ENCODE measurements around the gene PRIMPOL. TPM values are rescaled to one million over a fixed set of nuclear protein-coding genes. Genes with fewer than 3 reads are reported as not detected.

Gene PRIMPOL
- total and polyA plus RNA-seq, 9 of the 15 experiments (the other 6 are each of a cell fraction or from before 2014, with no cell fraction given): 11.0 to 32.0 (median 16.1) TPM

GRCh38 chr4:184684491-184685189, 35.1 kb downstream of the PRIMPOL start (continued):
- TF ChIP-seq ZBTB40 (IDR thresholded peaks at IDR 0.05) (0 out of 2 replicates have a peak, but pooled peaks have one; percentile 36), ZBTB40 (CRISPR knock-in tag; IDR thresholded peaks at IDR 0.05) (no peak), ZEB2 (IDR thresholded peaks at IDR 0.05) (peak; percentile 89), CREB5 (CRISPR knock-in tag; IDR thresholded peaks at IDR 0.05) (no peak), MCM3 (IDR thresholded peaks at IDR 0.05) (no peak), ZNF699 (CRISPR knock-in tag; IDR thresholded peaks at IDR 0.05; ENCODE audit: insufficient replicate concordance) (no peak), CC2D1A (IDR thresholded peaks at IDR 0.05) (peak; percentile 97), ZNF175 (CRISPR knock-in tag; IDR thresholded peaks at IDR 0.05; ENCODE audit: low read depth) (peak; percentile 88), ZFP30 (CRISPR knock-in tag; IDR thresholded peaks at IDR 0.05; ENCODE audit: borderline replicate concordance) (no peak), SRSF9 (IDR thresholded peaks at IDR 0.05; ENCODE audit: borderline replicate concordance, low read depth, low read length) (no peak), HCFC1 (IDR thresholded peaks at IDR 0.05; ENCODE audit: low read depth, low read length) (no peak), CBFA2T3 (IDR thresholded peaks at IDR 0.05) (peak; percentile 99), DNMT1 (IDR thresholded peaks at IDR 0.05) (no peak), YY1 (IDR thresholded peaks at IDR 0.05; ENCODE audit: borderline replicate concordance in 1 of 3, control insufficient read depth in 1 of 3, extremely low read depth in 1 of 3, insufficient read depth in 3 of 3, insufficient read length in 1 of 3, insufficient replicate concordance in 2 of 3, low read depth in 1 of 3, low read length in 2 of 3) (no peak), TAF15 (IDR thresholded peaks at IDR 0.05; ENCODE audit: low read depth, low read length) (no peak), NR2C1 (IDR thresholded peaks at IDR 0.05) (no peak), NR2C1 (tag; IDR thresholded peaks at IDR 0.05) (peak; percentile 43; the same call in 1 of the 2 replicates), LEF1 (IDR thresholded peaks at IDR 0.05) (peak; percentile 97), ZSCAN32 (CRISPR knock-in tag; IDR thresholded peaks at IDR 0.05) (no peak), LARP7 (IDR thresholded peaks at IDR 0.05) (no peak), MCM2 (IDR thresholded peaks at IDR 0.05; ENCODE audit: low read depth) (no peak)

All from K562 (cell line).